Prostate gland (tissue), 2 donors: ENCODE results near the gene FGF12. TPM values are rescaled to one million over a fixed set of nuclear protein-coding genes. Genes with fewer than 3 reads are reported as not detected.

Experiments used
- DNase-seq: peaks from one replicate; pipeline ENCODE4 v3.0.0-alpha.2; 2019; ENCODE audit warnings: low spot score
- H3K27ac ChIP-seq, 2 donors: fragments of 200-600 bp; sonication (generic); 2 replicates each; pipeline ENCODE4 v1.5.1; 2017 to 2019
- H3K27me3 ChIP-seq: fragments of 200-600 bp; sonication (generic); replicated peaks from 2 replicates; pipeline ENCODE4 v1.5.1; 2019; ENCODE audit not compliant: insufficient read depth
- H3K36me3 ChIP-seq, 2 donors: fragments of 200-600 bp; sonication (generic); 1 replicate in 1 of 2; 2 replicates in 1 of 2; pipeline versions ENCODE4 v1.5.1 to v1.8.1; 2017 to 2019
- H3K4me1 ChIP-seq: fragments of 200-600 bp; sonication (generic); replicated peaks from 2 replicates; pipeline ENCODE4 v1.5.1; 2019
- H3K4me3 ChIP-seq, 2 donors: fragments of 200-600 bp; sonication (generic); 2 replicates each; pipeline ENCODE4 v1.5.1; 2017 to 2019
- H3K9me3 ChIP-seq: fragments of 200-600 bp; sonication (generic); 2 replicates; pipeline ENCODE4 v1.5.1; 2017
- CTCF ChIP-seq, 4 experiments: fragments of 200-600 bp in 2 of 4; fragments of 450-650 bp in 2 of 4; sonication (generic) in 2 of 4; IDR thresholded peaks; 1 replicate in 3 of 4; 2 replicates in 1 of 4; pipeline ENCODE4 v1.5.1; 2016 to 2019; ENCODE audit warnings: antibody characterized with exemption in 4 of 4, mild to moderate bottlenecking in 2 of 4, moderate library complexity in 2 of 4
- POLR2A ChIP-seq: fragments of 450-650 bp; IDR thresholded peaks from one replicate; pipeline ENCODE4 v1.6.1; 2016; ENCODE audit warnings: antibody characterized with exemption, mild to moderate bottlenecking
- POLR2AphosphoS5 ChIP-seq: sonication (generic); formaldehyde crosslinking; IDR thresholded peaks from one replicate; pipeline ENCODE4 v1.6.1; 2017; ENCODE audit warnings: antibody characterized with exemption
- WGBS: methylation state at CpG from one replicate; pipeline ENCODE4 v1.1.5; 2018; 5-methylcytosine and 5-hydroxymethylcytosine counted together
- intact Hi-C: fragments of 100-400 bp; cut with DNase I; formaldehyde crosslinking; loops from one replicate; pipeline ENCODE4 v1.14.2; 2022
- total RNA-seq, 2 donors: library from RNA; depleted of rRNA; stranded (reverse); fragments of >200 nt; gene quantifications; one replicate each; pipeline ENCODE4 v1.1.0, GENCODE V29; 2016

Gene FGF12
- total RNA-seq, 2 donors from 2014 or later, result 2.4 to 5.7 TPM

- Histone ChIP-seq H3K27ac (no peak overlapping the region), H3K4me3 (no peak overlapping the region), H3K27me3 (no peaks in the 10 kb centered on the region), H3K9me3 (no peaks in the 10 kb centered on the region), H3K4me1 (no peaks in the 10 kb centered on the region), H3K36me3 (no peaks in the 10 kb centered on the region)
- TF ChIP-seq CTCF (IDR thresholded peaks at IDR 0.05) (no peak), POLR2AphosphoS5 (no peak), POLR2A (no peak)
- WGBS, result 95% methylated on average over 2 of the region's 2 CpGs
- intact Hi-C loops, result no loop called here
- DNase-seq, result no peak
Observed at GRCh38 chr3:192696943-192697587, 30.3 kb downstream of the FGF12 start.

- intact Hi-C loops, result no loop called here
- no peaks in the 10 kb centered on the region for H3K9me3 ChIP-seq
- TF ChIP-seq CTCF (IDR thresholded peaks at IDR 0.05) (no peak), POLR2AphosphoS5 (no peak), POLR2A (no peak)
- DNase-seq, result no peak
- no peak overlapping the region for H3K27ac ChIP-seq
- H3K27me3 ChIP-seq, result no peaks in the 10 kb centered on the region
- H3K36me3 ChIP-seq, result no peaks in the 10 kb centered on the region
- WGBS, result 93% methylated on average over 5 of the region's 5 CpGs
- H3K4me1 ChIP-seq, result no peaks in the 10 kb centered on the region
- no peak overlapping the region for H3K4me3 ChIP-seq
Observed at GRCh38 chr3:192687488-192688152, 39.7 kb downstream of the FGF12 start.

DNA sequence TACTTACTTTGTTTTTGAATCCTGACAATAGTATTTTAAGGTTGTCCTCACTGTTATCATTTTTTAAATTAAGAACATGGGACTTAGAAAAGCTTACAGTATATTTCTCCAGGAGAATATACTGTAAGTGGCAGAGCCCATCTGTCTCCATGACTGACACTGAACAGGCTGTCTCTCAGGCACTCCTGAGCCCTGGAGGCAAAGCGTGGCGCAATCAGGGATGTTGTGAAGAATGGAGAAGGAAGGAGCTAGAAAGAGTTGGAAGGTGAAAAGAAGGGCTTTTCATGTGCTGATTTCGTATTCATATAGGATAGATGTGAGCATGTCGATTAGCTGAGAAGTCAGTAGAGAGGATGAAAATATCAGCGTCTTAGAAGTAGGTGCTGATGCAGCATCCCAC, 41.5 kb downstream of the FGF12 start:
- Histone ChIP-seq H3K27ac (no peak overlapping the region), H3K9me3 (no peaks in the 10 kb centered on the region), H3K36me3 (no peaks in the 10 kb centered on the region), H3K4me3 (no peak overlapping the region), H3K27me3 (no peaks in the 10 kb centered on the region), H3K4me1 (no peaks in the 10 kb centered on the region)
- 94% methylated on average over 5 of the region's 5 CpGs for WGBS
- intact Hi-C loops, result no loop called here
- no peak for DNase-seq
- TF ChIP-seq POLR2A (no peak), POLR2AphosphoS5 (no peak), CTCF (IDR thresholded peaks at IDR 0.05) (no peak)

GRCh38 chr3:192684151-192684550, 43.2 kb downstream of the FGF12 start:
- intact Hi-C loops, result no loop called here
- no peaks in the 10 kb centered on the region for H3K4me1 ChIP-seq
- WGBS, result 79% methylated on average over 6 of the region's 6 CpGs
- no peak for DNase-seq
- H3K36me3 ChIP-seq, result no peaks in the 10 kb centered on the region
- no peak for TF ChIP-seq POLR2A
- no peak for TF ChIP-seq CTCF (IDR thresholded peaks at IDR 0.05)
- TF ChIP-seq POLR2AphosphoS5, result no peak
- no peak overlapping the region for H3K27ac ChIP-seq
- H3K4me3 ChIP-seq, result no peak overlapping the region
- no peaks in the 10 kb centered on the region for H3K27me3 ChIP-seq
- H3K9me3 ChIP-seq, result no peaks in the 10 kb centered on the region
